Smooth muscle cell of trachea (primary cell): Measurements from ENCODE around the gene COL24A1. TPM values are rescaled to one million over a fixed set of nuclear protein-coding genes. Genes with fewer than 3 reads are reported as not detected.

Experiments used
- total RNA-seq: library from RNA; depleted of rRNA; stranded (reverse); fragments of >200 nt; gene quantifications from 2 replicates; pipeline ENCODE4 v1.2.1, GENCODE V29; 2014

COL24A1 gene
- total RNA-seq: 0.83 and 0.87 TPM in 2 replicates

DNA sequence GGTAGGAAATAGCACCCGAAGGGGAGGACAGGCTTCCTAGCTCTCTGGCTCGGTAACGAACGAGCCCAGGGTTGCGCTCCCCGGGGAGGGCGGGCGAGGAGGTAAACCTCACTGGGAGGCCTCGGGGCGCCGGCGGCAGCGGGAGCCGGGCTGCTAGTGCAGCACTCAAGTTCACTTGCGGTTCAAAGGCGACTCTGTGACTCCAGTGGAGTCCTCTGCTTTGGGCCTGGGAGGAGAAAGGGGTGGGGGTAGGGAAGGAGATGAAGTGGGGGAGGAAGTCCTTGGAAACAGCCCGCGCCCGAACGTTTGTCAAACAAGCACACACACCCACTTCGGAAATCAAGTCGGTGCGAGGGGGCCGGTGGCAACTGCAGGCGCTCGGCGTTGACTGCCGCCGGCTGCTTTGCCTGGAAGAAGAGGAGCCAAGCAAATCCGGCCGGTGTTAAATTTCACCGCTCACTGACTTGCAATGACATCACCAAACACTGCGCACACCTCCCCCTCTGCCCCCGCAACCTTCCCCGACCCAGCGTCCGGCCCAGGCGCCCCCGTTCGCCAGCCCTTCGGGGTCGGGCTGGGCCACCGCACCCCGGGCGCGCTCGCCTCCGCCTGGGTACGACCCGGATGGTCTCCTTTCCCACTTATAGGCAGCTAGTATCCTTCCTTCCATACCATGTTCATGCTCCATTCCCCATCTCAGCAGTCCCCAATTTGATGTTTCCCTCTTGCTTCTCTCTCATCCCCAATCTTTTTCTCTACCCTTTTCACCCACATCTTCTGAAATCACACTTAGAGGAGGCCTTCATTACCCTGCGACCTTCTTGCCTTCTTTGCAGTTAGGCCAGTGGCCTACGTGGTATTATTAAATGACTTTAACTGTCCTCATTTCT lies at the start of gene COL24A1:
Gene COL24A1 (minus strand): TSS at position 207 of the 890 bp plus-strand sequence. CDS start 376 bp downstream, outside the sequence.

DNA sequence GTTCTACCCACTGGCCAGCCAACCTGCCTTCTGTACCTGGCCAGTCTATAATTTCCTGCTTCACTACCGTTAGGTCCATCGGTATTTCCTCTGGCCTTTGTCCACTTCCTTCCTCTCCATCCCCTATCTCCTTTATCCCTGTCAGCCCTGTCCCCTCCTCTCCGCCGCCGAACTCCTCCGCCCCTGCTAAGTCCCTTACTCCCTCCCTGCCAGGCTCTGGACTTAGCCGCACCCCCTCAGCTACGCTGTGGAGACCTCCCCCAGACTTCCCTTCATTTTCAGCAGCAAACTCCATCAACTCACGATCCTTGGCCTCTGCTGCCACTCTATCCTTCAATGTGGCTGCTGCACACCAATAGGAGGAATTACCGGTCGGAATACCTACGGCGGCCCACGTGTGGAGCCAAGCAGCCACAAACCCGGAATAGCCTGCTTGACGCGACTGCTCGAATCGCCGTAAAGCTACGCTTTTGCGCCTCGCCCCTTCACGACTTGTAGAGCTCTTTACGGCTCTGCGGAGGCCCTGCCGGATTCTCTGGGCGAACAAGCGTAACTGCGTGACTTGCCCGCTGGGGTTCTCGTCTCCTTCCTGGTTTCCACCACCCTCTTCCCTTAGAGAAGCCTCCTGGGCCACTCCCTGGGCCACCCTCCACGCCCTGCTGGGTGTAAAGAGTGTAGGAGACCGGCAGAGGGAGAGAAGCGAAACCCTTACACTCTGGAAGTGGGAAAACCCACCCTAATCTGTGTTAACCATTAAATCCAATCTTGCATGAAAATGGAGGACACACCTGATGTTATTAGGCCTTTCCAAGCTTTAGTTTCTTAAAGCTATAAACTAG lies 448.4 kb downstream of the COL24A1 start, which contains the start of gene ZNHIT6:
Gene ZNHIT6 (minus strand): TSS at position 444 of the 839 bp plus-strand sequence. CDS start 149 bp downstream, at position 295.

Other genes with a start within 250 kb of the COL24A1 start
- 25.1 and 49.0 TPM in 2 replicates for gene ODF2L, start 239.6 kb upstream of the COL24A1 start, total RNA-seq